Immature natural killer cell (primary cell): ENCODE data around the gene CYLC2. TPM values are rescaled to one million over a fixed set of nuclear protein-coding genes. Genes with fewer than 3 reads are reported as not detected.

Experiments used
- DNase-seq, 3 donors: peaks; one replicate each; pipeline ENCODE4 v3.0.0; 2022; ENCODE audit warnings: mixed read lengths in 1 of 3
- H3K27ac Mint-ChIP-seq, 6 donors: one replicate each; pipeline ENCODE4 v1.8.0; 2020; ENCODE audit warnings: mixed read lengths in 6 of 6, mild to moderate bottlenecking in 5 of 6, inconsistent platforms in 4 of 6, moderate library complexity in 3 of 6
- H3K27me3 Mint-ChIP-seq, 3 donors: one replicate each; pipeline ENCODE4 v1.8.0; 2020 to 2021; ENCODE audit warnings: low read depth in 3 of 3, mild to moderate bottlenecking in 3 of 3, mixed read lengths in 3 of 3, moderate library complexity in 3 of 3, inconsistent platforms in 1 of 3
- H3K36me3 Mint-ChIP-seq, 3 donors: one replicate each; pipeline ENCODE4 v1.8.0; 2020; ENCODE audit warnings: mixed read lengths in 3 of 3, inconsistent platforms in 2 of 3, mild to moderate bottlenecking in 2 of 3
- H3K4me1 Mint-ChIP-seq, 2 donors: one replicate each; pipeline ENCODE4 v1.8.0; 2020; ENCODE audit warnings: inconsistent platforms in 2 of 2, mild to moderate bottlenecking in 2 of 2, mixed read lengths in 2 of 2, moderate library complexity in 1 of 2
- H3K4me3 Mint-ChIP-seq, 5 donors: one replicate each; pipeline ENCODE4 v1.8.0; 2020; ENCODE audit warnings: mild to moderate bottlenecking in 5 of 5, mixed read lengths in 5 of 5, inconsistent platforms in 3 of 5, moderate library complexity in 3 of 5
- H3K9me3 Mint-ChIP-seq, 6 donors: one replicate each; pipeline ENCODE4 v1.8.0; 2020; ENCODE audit warnings: mild to moderate bottlenecking in 6 of 6, mixed read lengths in 6 of 6, inconsistent platforms in 4 of 6, moderate library complexity in 3 of 6
- polyA plus RNA-seq, 3 donors: library from polyadenylated mRNA; unstranded; fragments of 300-500 nt; fragmentation: Illumina TruSeq; gene quantifications; one replicate each; pipeline ENCODE4 v1.2.3, GENCODE V29; 2021

The CYLC2 gene
- polyA plus RNA-seq = not detected

GRCh38 chr9:102995033-102995432 lies at the start of gene CYLC2:
Gene CYLC2 (plus strand): TSS chr9:102995333. CDS start chr9:102995381, 48 bp downstream.
- H3K36me3 Mint-ChIP-seq = no peaks in the 10 kb centered on the region
- H3K4me3 Mint-ChIP-seq = no peak within 1 kb of the TSS
- H3K4me1 Mint-ChIP-seq = no peaks in the 10 kb centered on the region
- peaks cover 0 to 23% (median 10%) of the 10 kb centered on the region in 6 donors for H3K9me3 Mint-ChIP-seq
- H3K27ac Mint-ChIP-seq = no peak within 1 kb of the TSS
- no peak for DNase-seq
- H3K27me3 Mint-ChIP-seq = peaks cover 0 to 2% (median 0%) of the 10 kb centered on the region in 3 donors

DNA sequence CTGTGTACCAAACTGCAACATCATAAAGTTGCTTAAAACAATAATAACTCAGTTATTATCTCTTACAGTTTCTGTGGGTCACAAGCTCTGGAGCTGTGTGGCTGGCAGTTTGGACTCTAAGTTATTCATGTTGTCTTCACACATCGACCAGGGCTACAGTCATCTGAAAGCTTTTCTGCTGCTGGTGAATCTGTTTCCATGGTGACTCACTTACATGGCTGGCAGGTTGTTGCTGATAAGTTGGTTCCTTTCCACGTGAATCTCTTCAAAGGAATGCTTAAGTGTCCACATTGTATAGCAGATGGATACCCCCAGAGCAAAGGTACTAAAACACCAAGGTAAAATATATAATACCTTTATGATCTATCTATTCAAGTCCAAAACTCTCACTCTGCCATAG lies 44.8 kb upstream of the CYLC2 start:
- no peaks in the 10 kb centered on the region for H3K4me1 Mint-ChIP-seq

GRCh38 chr9:102966999-102967398 lies 28.1 kb upstream of the CYLC2 start:
- H3K9me3 Mint-ChIP-seq = peaks cover 17 to 45% (median 30%) of the 10 kb centered on the region in 6 donors
- no peak for DNase-seq
- no peaks in the 10 kb centered on the region for H3K36me3 Mint-ChIP-seq
- no peak overlapping the region for H3K4me3 Mint-ChIP-seq
- no peaks in the 10 kb centered on the region for H3K4me1 Mint-ChIP-seq
- H3K27ac Mint-ChIP-seq = no peak overlapping the region
- H3K27me3 Mint-ChIP-seq = peaks cover 0 to 2% (median 0%) of the 10 kb centered on the region in 3 donors

More for the DNA sequence above, 44.8 kb upstream of the CYLC2 start:
- Mint-ChIP-seq H3K36me3 (no peaks in the 10 kb centered on the region), H3K27me3 (peaks cover 0 to 2% (median 0%) of the 10 kb centered on the region in 3 donors), H3K4me3 (no peak overlapping the region), H3K9me3 (peaks cover 3 to 46% (median 14%) of the 10 kb centered on the region in 6 donors), H3K27ac (no peak overlapping the region)
- DNase-seq = no peak

DNA sequence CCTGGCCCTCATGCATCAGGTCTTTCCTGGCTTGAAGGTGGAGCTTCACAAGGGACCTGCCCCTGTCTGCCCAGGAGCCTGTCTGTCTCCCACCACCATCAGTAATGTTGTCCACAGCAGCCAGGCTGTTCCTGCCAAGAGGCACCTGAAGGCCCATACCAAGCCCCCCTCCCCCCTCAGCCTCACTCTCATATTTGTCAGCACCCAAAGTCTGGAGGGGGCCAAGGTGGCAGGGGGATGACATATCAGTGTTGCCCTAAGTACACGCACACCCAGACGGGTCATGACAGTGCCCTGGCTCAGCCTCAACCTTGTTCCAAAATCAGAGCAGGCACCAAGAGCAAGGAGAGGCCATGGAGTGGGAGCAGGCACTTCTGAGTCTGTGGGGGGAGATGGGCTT lies 27.2 kb upstream of the CYLC2 start:
- H3K4me3 Mint-ChIP-seq = no peak overlapping the region
- peaks cover 0 to 2% (median 0%) of the 10 kb centered on the region in 3 donors for H3K27me3 Mint-ChIP-seq
- H3K4me1 Mint-ChIP-seq = no peaks in the 10 kb centered on the region
- DNase-seq = no peak
- no peaks in the 10 kb centered on the region for H3K36me3 Mint-ChIP-seq
- H3K9me3 Mint-ChIP-seq = peaks cover 17 to 44% (median 30%) of the 10 kb centered on the region in 6 donors
- H3K27ac Mint-ChIP-seq = no peak overlapping the region

DNA sequence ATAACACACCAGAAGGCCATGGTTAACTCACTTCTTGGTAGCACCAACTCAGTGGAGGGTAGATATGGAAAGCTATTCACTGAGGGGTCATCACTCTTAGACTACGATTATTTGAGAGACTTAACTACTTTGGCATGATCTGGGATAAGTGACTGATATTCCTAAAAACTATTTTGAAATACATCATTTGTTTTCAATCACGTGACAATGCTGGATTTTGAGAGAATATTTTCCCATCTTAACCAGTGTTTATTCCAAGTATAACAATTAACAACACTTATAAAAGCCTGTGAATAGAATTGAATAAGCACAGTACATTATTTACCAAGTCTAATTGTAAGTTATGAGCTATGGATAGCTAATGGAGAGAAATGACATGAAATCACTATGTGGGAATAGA lies 22.4 kb upstream of the CYLC2 start:
- Mint-ChIP-seq H3K9me3 (peaks cover 5 to 70% (median 36%) of the 10 kb centered on the region in 6 donors), H3K4me3 (no peak overlapping the region), H3K27me3 (peaks cover 0 to 2% (median 0%) of the 10 kb centered on the region in 3 donors), H3K36me3 (no peaks in the 10 kb centered on the region), H3K4me1 (no peaks in the 10 kb centered on the region), H3K27ac (no peak overlapping the region)
- no peak for DNase-seq

- Mint-ChIP-seq H3K27ac (no peak overlapping the region), H3K27me3 (no peaks in the 10 kb centered on the region), H3K9me3 (peaks cover 5 to 66% (median 26%) of the 10 kb centered on the region in 6 donors), H3K36me3 (no peaks in the 10 kb centered on the region), H3K4me3 (no peak overlapping the region), H3K4me1 (no peaks in the 10 kb centered on the region)
- no peak for DNase-seq
These were observed 20.6 kb upstream of the CYLC2 start for GRCh38 chr9:102974530-102974929.

- Mint-ChIP-seq H3K4me3 (no peak overlapping the region), H3K9me3 (peaks cover 5 to 66% (median 27%) of the 10 kb centered on the region in 6 donors), H3K36me3 (no peaks in the 10 kb centered on the region), H3K27ac (no peak overlapping the region), H3K27me3 (no peaks in the 10 kb centered on the region), H3K4me1 (no peaks in the 10 kb centered on the region)
- DNase-seq = no peak
These were observed 19.9 kb upstream of the CYLC2 start for GRCh38 chr9:102975251-102975650.

DNA sequence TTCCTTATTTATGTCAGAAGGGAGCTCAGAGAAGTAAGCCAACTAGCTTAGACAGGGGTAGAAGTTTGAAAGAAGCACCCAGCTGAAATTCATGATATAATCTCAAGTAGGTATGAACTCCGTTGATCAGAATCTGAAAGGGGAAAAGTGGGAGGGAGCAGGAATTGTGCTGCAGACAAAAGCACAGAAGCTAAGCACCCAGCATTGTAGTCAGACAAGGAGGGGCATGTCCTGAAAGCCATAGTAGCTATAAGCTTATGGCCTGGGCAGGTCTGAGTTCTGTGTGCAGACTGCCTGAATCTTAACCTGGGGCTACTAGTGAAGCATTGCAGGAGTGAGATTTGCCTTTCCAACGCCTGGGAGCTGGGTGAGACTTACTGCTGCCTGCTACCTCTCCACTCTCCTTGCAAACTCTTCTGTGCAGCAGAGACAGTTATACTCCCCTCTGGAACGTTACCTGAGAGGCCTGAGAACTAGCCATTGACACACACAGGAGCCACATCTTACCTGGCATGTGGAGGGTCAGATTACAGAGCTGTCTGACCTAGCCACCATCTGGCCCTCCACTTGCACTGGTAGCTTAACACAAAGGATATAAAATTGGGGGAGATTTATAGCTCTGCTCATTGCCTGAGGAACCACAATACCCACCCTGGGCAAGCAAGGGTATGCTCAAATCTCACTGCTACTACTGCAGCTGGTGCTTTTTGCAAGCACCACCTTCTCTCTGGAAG lies 9.8 kb upstream of the CYLC2 start:
- H3K9me3 Mint-ChIP-seq = peaks cover 10 to 53% (median 29%) of the 10 kb centered on the region in 6 donors

DNA sequence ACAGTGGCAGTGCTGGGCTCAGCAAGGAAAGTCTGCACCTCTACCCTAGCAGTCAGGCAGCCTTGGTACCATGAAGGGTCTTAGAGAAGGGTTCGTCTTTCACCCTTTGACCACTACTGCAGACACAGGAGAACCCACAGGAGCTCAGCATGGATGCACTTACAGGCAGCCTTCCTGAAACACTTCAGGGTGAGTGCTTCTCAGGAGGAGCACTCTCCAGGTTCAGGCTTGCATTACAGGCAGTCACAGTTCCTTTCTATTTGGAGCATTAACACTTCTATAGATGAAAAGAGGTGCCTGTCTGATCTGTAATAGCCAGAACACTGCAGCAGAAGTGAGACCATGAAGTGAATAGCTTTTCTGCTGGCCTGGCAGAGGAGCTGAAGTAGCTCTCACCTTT lies 8.7 kb upstream of the CYLC2 start:
- H3K9me3 Mint-ChIP-seq = peaks cover 9 to 64% (median 31%) of the 10 kb centered on the region in 6 donors

More for the DNA sequence above, 9.8 kb upstream of the CYLC2 start:
- H3K27ac Mint-ChIP-seq = no peak overlapping the region
- no peak for DNase-seq
- peaks cover 0 to 4% (median 0%) of the 10 kb centered on the region in 3 donors for H3K36me3 Mint-ChIP-seq
- H3K4me1 Mint-ChIP-seq = no peaks in the 10 kb centered on the region
- no peaks in the 10 kb centered on the region for H3K27me3 Mint-ChIP-seq
- no peak overlapping the region for H3K4me3 Mint-ChIP-seq

GRCh38 chr9:103003689-103004088 lies 8.6 kb downstream of the CYLC2 start:
- Mint-ChIP-seq H3K27me3 (peaks cover 0 to 2% (median 0%) of the 10 kb centered on the region in 3 donors), H3K36me3 (no peaks in the 10 kb centered on the region), H3K4me1 (no peaks in the 10 kb centered on the region), H3K27ac (no peak overlapping the region), H3K4me3 (no peak overlapping the region), H3K9me3 (peaks cover 0 to 35% (median 12%) of the 10 kb centered on the region in 6 donors)
- no peak for DNase-seq

More for the DNA sequence above, 8.7 kb upstream of the CYLC2 start:
- DNase-seq = no peak
- Mint-ChIP-seq H3K27ac (no peak overlapping the region), H3K27me3 (no peaks in the 10 kb centered on the region), H3K36me3 (peaks cover 0 to 4% (median 0%) of the 10 kb centered on the region in 3 donors), H3K4me1 (no peaks in the 10 kb centered on the region), H3K4me3 (no peak overlapping the region)

GRCh38 chr9:103014242-103014641 lies 19.1 kb downstream of the CYLC2 start:
- no peak for DNase-seq
- H3K27me3 Mint-ChIP-seq = no peaks in the 10 kb centered on the region
- no peak overlapping the region for H3K27ac Mint-ChIP-seq
- H3K9me3 Mint-ChIP-seq = peaks cover 2 to 33% (median 4%) of the 10 kb centered on the region in 6 donors
- no peaks in the 10 kb centered on the region for H3K36me3 Mint-ChIP-seq
- no peak overlapping the region for H3K4me3 Mint-ChIP-seq
- H3K4me1 Mint-ChIP-seq = no peaks in the 10 kb centered on the region

- no peak for DNase-seq
- Mint-ChIP-seq H3K36me3 (peaks cover 0 to 3% (median 0%) of the 10 kb centered on the region in 3 donors), H3K9me3 (peaks cover 17 to 38% (median 22%) of the 10 kb centered on the region in 6 donors), H3K4me3 (no peak overlapping the region), H3K27me3 (peaks cover 0 to 2% (median 0%) of the 10 kb centered on the region in 3 donors), H3K4me1 (no peaks in the 10 kb centered on the region), H3K27ac (no peak overlapping the region)
These were observed 30.7 kb downstream of the CYLC2 start for GRCh38 chr9:103025796-103026195.

GRCh38 chr9:103037508-103038477 lies 42.7 kb downstream of the CYLC2 start:
- H3K9me3 Mint-ChIP-seq = peaks cover 2 to 50% (median 22%) of the 10 kb centered on the region in 6 donors
- no peak overlapping the region for H3K4me3 Mint-ChIP-seq
- H3K27me3 Mint-ChIP-seq = peaks cover 0 to 2% (median 0%) of the 10 kb centered on the region in 3 donors
- DNase-seq = no peak
- H3K27ac Mint-ChIP-seq = no peak overlapping the region
- no peaks in the 10 kb centered on the region for H3K36me3 Mint-ChIP-seq
- no peaks in the 10 kb centered on the region for H3K4me1 Mint-ChIP-seq

DNA sequence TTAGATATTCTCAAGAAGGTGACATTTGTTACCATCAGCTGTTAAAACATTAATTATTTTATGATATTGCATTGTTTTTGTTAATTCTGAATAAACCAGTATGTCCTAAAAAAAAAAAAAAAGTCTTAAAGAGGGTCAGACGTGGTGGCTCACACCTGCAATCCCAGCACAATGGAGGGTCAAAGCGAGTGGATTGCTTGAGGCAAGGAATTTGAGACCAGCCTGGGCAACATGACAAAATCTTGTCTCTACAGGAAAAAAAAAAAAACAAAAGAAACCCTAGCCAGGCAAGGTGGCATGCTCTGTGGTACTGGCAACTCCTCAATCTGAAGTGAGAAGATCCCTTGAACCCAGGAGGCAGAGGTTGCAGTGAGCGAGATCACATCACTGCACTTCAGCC lies 46.8 kb downstream of the CYLC2 start:
- H3K27me3 Mint-ChIP-seq = peaks cover 0 to 2% (median 0%) of the 10 kb centered on the region in 3 donors
- no peaks in the 10 kb centered on the region for H3K36me3 Mint-ChIP-seq
- DNase-seq = no peak

More for the DNA sequence above, 46.8 kb downstream of the CYLC2 start:
- Mint-ChIP-seq H3K4me1 (no peaks in the 10 kb centered on the region), H3K27ac (no peak overlapping the region), H3K9me3 (peaks cover 6 to 60% (median 29%) of the 10 kb centered on the region in 6 donors), H3K4me3 (no peak overlapping the region)
